Sciatic nerve (tissue), 2 donors: Measurements from ENCODE around the gene RPL13A. TPM values are rescaled to one million over a fixed set of nuclear protein-coding genes. Genes with fewer than 3 reads are reported as not detected.
A peak's percentile ranks its signal among the peaks of the same experiment; 100 is the strongest.

Source experiments
- ATAC-seq: fragments of 200-7000 bp; cut with Tn5 transposase; one replicate; pipeline ENCODE4 v1.9.1; 2020; ENCODE audit warnings: mild to moderate bottlenecking, moderate library complexity
- DNase-seq: peaks from one replicate; pipeline ENCODE4 v3.0.0-alpha.2; 2020; ENCODE audit warnings: low spot score
- intact Hi-C: fragments of 100-400 bp; cut with DNase I; formaldehyde crosslinking; loops from one replicate; pipeline ENCODE4 v1.14.2; 2022
- microRNA-seq: library from miRNA; unstranded; fragments of <30 nt; microRNA quantifications from one replicate; pipeline ENCODE4 v1.2.0, GENCODE V29; 2020
- total RNA-seq: library from RNA; stranded (reverse); fragmentation: NEBNext Ultra II Directional; extraction: Animal tissue kit (Norgen Biotek cat#: 25700); gene quantifications from one replicate; pipeline ENCODE4 v1.2.1, GENCODE V29; 2021
- donor health status: DM: no; HTN: no; CAD: no.
- donor health status: DM: no; HTN: no; CAD: no.

Gene RPL13A
- total RNA-seq, 1 donor from 2014 or later: 1,735 TPM

- ATAC-seq: no peak
- DNase-seq: no peak
- intact Hi-C loops: no loop called here
These were observed 43.3 kb downstream of the RPL13A start for GRCh38 chr19:49530708-49531107.

GRCh38 chr19:49533551-49534488 lies 46.4 kb downstream of the RPL13A start:
- DNase-seq: peak; percentile 91
- peak; percentile 95 for ATAC-seq
- intact Hi-C loops: no loop called here

GRCh38 chr19:49534632-49535385 lies 47.4 kb downstream of the RPL13A start:
- intact Hi-C loops: no loop called here
- DNase-seq (no peak), ATAC-seq (no peak)

GRCh38 chr19:49536921-49537462 lies 49.6 kb downstream of the RPL13A start:
- ATAC-seq (no peak), DNase-seq (no peak)
- intact Hi-C loops: no loop called here

- intact Hi-C loops: no loop called here
- ATAC-seq (no peak), DNase-seq (no peak)
These were observed 51.2 kb downstream of the RPL13A start for GRCh38 chr19:49538643-49539042.

GRCh38 chr19:49539192-49539952 lies 52.0 kb downstream of the RPL13A start:
- ATAC-seq (no peak), DNase-seq (no peak)
- intact Hi-C loops: no loop called here

Small RNAs within 50 kb of the gene (microRNA-seq; reads per million reads assigned to microRNA genes)
- 455 reads per million, percentile 74 among the genes with 10 or more reads in this experiment for gene MIR150

Other genes starting within 250 kb of the RPL13A start
- 5.6 TPM for gene SLC6A16, start 162.4 kb upstream of the RPL13A start, total RNA-seq
- gene CD37, start 152.2 kb upstream of the RPL13A start, total RNA-seq: 21.3 TPM
- 33.0 TPM for gene TEAD2, start 125.2 kb upstream of the RPL13A start, total RNA-seq
- gene DKKL1, start 123.7 kb upstream of the RPL13A start, total RNA-seq: 0.89 TPM
- gene KASH5, start 99.4 kb upstream of the RPL13A start, total RNA-seq: not detected
- gene PTH2, start 64.2 kb upstream of the RPL13A start, total RNA-seq: not detected
- gene GFY, start 62.2 kb upstream of the RPL13A start, total RNA-seq: not detected
- 3.8 TPM for gene SLC17A7, start 46.1 kb upstream of the RPL13A start, total RNA-seq
- 73.2 TPM for gene PIH1D1, start 35.8 kb upstream of the RPL13A start, total RNA-seq
- gene ALDH16A1, start 34.4 kb upstream of the RPL13A start, total RNA-seq: 23.0 TPM
- gene FLT3LG, start 13.4 kb upstream of the RPL13A start, total RNA-seq: 19.6 TPM
- gene RPS11, start 8.8 kb downstream of the RPL13A start, total RNA-seq: 1,507 TPM
- 263 TPM for gene FCGRT, start 25.1 kb downstream of the RPL13A start, total RNA-seq
- 48.5 TPM for gene RCN3, start 40.4 kb downstream of the RPL13A start, total RNA-seq
- 41.7 TPM for gene NOSIP, start 92.9 kb downstream of the RPL13A start, total RNA-seq
- 1.7 TPM for gene PRRG2, start 93.7 kb downstream of the RPL13A start, total RNA-seq
- 37.0 TPM for gene PRR12, start 103.6 kb downstream of the RPL13A start, total RNA-seq
- gene RRAS, start 152.5 kb downstream of the RPL13A start, total RNA-seq: 135 TPM
- gene SCAF1, start 154.6 kb downstream of the RPL13A start, total RNA-seq: 65.5 TPM
- gene IRF3, start 178.2 kb downstream of the RPL13A start, total RNA-seq: 76.7 TPM
- 11.5 TPM for gene BCL2L12, start 178.3 kb downstream of the RPL13A start, total RNA-seq
- gene PRMT1, start 189.7 kb downstream of the RPL13A start, total RNA-seq: 103 TPM
- gene ADM5, start 202.0 kb downstream of the RPL13A start, total RNA-seq: 3.7 TPM
- gene CPT1C, start 203.5 kb downstream of the RPL13A start, total RNA-seq: 5.9 TPM